Putamen (tissue), 1 donor: ENCODE data around the gene TMX3.

ENCODE experiments used
- DNase-seq: peaks from one replicate; pipeline ENCODE4 v3.0.0-alpha.2; 2016; ENCODE audit warnings: low spot score

Gene TMX3, protein sequence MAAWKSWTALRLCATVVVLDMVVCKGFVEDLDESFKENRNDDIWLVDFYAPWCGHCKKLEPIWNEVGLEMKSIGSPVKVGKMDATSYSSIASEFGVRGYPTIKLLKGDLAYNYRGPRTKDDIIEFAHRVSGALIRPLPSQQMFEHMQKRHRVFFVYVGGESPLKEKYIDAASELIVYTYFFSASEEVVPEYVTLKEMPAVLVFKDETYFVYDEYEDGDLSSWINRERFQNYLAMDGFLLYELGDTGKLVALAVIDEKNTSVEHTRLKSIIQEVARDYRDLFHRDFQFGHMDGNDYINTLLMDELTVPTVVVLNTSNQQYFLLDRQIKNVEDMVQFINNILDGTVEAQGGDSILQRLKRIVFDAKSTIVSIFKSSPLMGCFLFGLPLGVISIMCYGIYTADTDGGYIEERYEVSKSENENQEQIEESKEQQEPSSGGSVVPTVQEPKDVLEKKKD

DNA sequence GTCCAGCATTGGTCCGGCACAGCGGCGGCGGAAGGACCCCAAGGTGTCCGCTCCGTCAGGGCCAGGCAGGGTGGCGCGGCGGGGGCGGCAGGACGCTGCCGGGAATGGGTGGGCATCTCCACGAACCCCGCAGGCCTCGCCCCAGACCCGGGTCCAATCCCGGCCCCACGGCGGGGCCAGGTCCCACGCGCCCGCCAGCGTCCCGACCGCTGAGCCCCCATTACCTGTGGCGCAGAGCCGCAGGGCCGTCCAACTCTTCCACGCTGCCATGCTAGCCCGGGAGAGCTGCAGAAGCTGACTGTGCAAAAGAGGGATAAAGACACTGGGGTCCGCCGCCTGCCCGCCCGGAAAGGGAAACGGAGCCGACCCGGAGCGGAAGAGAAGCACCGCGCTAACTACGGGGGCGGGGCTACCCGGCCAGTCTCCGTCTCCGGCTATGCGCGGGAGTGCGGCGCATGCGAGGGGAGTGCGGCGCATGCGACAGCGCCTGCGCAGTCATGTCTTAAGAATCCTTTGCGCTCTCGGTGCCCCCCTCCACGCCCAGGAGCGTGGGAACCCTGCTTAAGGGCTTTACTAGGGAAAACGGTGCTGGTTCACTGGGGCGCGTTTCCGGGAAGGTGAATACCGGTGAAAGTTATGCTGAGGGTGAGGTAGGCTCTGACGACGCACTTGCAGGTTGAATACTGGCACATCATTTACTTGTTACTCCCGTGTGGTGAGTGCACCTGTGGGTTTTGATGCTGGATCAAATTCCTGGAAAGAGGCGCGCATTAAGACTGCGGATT, at the start of gene TMX3:
TMX3 (minus strand) TSS at position 397 of the 785 bp plus-strand sequence; CDS start at position 270, 127 bp downstream.
- DNase-seq: peak; percentile 90

DNA sequence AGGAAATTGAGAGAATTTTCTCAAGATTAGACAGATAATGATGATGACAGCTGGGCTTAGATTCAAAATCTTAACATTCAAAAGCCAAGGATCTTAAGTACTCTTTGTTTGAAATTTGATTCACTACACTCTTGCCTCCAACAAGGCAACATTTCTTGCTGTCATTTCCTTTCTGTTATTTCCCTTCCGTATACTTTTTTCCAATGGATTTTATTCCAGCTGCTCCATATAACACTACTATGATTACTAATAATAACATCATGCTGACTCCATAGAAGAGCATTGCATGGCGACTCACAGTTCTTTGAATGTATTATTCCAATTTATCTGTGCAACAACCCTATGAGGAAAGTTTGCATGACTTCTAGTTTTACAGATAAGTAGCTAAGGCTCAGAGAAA, 49.1 kb upstream of the TMX3 start:
- no peak for DNase-seq

DNA sequence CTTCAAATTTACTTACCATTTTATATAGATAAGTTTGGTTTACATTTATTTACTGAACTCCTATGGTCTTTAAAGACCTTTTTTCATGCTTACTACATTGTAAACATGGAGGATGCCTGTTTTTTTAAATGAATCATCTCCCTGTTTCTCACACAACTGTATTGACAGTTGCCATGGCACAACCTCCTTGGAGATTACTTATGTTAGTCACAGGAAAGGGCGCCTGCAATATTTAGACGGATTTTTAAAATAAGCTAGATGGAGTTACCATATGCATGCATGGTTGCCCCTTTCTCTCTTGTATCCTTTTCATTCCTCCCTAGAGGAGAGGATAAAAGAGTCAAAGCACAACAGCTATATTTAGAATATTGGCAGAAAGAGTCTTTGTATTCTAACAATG, 48.2 kb upstream of the TMX3 start:
- DNase-seq: no peak

DNA sequence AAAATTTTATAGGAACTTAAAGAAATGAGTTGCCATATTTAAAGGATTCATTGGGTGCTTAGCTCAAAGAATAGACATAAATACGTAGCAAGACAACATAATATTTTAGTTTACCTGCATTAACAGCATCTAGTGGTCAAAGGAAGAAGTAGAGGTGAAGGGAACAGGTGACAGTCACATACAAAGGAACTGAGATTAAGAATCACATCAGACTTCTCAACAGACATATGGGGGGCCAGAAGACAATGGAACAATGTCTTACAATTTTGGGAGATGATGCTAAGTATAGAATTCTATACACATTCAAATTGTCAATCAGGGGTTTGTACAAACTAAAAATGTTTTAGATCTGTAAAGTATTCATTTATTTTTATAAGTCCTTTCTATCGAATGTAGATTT, 44.4 kb upstream of the TMX3 start:
- no peak for DNase-seq

DNA sequence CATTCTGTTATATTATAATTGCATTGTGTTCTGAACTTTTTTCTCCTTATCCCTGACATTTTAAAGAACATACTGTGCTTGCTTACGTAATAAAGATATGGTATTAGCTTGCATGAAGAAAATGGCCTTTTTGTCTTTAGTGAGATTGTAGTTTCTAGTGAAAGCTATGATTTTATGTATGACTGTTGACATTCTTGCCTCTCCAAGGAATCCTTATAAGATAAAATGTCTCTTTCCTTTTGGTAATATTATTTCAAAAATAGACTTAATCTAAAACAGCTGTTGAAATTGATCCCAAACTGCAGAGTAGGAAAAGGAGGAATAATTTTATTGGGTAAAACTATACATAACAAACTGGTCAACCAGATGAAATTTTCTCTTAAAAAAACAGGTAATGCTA, 42.2 kb upstream of the TMX3 start:
- no peak for DNase-seq

DNA sequence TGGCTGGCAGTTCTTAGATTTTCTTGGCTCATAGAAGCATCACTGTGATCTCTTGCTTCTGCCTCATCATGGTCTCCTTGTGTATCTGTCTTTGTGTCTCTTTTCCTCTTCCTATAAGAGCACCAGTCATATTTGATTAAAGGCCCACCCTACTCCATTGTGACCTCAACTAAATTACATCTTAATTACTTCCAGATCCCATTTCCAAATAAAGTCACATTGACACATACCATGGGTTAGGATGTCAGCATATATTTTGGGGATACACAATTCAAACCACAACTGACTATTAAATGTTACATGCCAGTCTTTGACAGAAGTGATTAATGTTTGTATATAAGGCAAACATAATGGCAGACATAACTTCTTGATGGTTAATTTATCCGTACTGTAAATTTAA, 27.3 kb upstream of the TMX3 start:
- no peak for DNase-seq

DNA sequence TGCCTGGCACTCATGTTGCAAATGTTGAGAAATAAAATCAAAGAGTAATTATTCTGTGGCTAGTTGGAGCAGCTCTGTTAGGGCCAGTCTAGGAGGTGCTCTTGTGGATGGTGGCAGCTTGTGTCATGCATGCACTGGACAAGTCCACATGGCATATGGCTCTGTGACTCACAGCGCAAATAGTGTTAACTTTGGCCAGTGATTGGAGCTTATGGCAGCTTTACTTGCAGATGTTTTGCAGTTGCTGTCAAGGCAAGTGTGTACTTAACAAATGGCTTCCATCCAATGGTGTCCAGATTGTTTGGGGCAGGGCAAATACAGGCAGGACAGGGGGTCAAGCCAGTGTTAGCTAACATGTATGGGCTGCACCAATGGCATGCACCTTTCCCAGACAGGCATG, 26.1 kb upstream of the TMX3 start:
- no peak for DNase-seq

DNA sequence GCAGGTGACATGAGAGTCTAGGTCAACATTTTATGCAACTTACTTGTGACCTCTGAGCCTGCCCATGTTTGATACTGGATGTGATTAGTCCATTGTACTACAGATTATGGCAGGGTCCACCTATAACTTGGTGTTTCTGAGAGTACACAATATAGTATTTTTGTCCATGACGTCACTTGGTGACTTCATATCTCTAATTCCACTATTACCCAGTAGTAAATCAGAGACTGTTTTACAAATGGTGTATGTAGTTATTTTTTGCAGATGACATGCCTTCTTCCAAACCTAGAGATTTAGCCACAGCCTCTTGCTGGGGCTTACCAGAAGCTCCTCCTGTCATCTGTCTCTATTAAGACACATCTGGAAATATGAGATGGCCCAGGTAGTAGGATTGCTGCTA, 24.6 kb upstream of the TMX3 start:
- no peak for DNase-seq

DNA sequence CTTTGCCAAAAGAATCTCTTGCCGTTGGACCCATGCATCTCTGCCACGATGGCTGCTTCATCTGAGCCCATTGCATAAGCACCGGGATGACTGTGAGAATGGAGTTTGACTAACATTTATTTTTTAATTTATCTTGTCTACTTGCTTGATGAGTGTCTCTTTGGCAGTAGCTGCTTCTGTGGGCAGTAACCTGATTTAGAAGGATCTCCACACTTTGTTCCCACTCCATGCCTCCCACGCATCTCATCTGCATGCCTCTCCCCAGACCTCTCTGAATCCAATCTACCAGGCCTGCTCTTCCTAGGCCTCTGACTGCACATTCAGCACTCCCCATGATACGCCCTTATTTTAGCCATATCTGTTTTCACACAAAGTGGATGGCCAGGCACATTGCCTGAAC, 23.7 kb upstream of the TMX3 start:
- no peak for DNase-seq

DNA sequence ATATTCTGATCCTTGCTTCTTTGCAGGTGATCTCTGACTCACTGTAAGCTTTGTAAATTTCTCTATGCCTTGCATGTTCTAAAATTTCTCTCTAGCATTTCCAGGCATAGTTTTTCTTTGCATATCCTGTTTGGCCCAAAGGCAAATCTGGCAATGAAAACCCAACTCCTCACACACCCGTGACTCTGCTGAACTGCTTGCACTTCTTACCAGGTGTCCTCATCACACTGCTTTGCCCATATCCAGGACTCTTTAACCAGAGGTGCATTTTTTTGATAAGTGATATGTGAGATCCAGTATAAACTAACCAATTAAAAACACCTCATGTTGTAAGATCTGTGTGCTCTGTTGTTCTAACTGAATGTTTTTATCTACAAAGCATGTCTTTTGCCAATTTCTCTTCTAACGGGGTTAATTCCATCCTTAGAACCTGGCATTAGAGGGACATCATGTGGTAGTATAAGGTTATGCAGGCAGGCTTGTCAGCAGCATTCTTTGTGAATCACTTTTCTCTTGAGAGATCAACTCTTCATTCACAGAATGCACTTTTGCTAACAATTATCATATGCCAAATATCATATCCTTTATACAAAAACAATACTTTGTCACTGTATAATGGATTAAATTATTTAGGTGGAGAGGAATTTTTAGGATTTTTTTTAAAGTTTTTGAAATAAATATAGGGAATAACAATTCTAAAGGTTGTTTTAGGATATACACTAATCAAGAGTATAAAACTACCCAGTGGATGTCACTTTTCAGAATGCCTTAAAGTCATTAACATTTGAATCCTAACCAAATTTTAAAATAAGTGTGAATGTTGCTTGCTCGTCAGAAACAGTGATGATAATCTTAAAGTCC, 20.8 kb upstream of the TMX3 start:
- peak; percentile 16 for DNase-seq

DNA sequence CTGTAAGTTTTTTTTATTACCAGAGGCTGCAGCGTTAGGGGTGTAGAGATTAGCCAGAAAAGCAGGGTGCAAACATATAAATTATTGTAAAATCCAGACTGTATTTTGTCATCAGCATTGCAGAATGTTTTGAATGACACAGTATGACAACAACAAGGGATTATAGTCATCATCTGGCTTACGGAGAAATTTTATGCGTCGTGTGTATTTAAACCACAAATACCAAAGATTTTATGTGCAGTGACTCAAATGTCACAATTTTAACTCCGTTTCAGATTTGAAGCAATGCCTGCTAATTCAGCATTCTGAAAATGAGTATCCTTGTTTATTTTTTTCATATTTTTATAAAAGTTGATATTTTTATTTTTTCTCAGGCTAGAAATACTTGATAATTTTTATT, 19.4 kb upstream of the TMX3 start:
- no peak for DNase-seq

DNA sequence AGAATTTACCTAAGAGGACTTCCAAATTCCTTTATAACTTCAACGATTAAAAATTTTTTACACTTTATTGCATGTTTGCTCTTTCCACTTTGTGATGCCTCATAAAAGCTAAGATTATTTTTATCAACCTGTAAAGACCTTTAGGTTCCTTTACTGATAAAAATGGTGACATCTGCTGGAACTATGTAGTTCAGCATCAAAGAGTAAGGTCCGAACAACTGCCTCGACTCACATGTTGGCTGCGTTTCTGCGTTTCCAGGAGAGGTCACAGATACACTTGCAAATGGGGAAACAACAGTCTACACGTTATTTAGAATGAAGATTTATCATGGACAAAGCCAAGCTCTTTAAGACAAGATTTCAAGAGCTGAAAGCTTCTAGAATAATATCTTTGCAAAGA, 18.8 kb upstream of the TMX3 start:
- DNase-seq: no peak

DNA sequence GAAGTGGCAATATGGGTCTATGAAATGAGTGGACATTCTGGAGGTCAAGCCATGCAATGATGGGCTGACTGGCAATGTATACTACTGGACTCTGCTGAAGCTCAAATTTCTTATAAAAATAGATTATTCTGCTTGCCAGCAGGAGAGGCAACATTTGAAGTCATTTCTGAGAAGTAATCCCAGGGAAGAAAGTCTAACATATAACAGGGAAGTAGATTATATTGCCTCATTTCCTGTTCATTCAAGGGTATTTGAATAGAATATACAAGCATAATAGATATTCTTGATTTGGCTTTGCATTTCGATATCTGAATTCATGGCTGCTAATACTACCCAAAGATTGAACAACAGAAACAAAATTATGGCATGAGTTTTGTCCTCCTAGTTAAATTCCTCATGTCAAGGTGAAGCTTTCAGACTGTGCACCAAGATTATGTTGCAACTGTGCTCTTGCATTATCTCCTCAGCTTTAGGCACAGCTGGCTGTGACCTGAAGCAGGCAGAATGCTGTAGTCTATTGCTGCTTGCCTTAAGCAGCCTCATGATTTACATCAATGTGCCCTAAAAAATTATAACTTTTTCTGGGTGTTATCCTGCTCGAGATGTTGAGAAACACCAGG, 13.3 kb upstream of the TMX3 start:
- no peak for DNase-seq

DNA sequence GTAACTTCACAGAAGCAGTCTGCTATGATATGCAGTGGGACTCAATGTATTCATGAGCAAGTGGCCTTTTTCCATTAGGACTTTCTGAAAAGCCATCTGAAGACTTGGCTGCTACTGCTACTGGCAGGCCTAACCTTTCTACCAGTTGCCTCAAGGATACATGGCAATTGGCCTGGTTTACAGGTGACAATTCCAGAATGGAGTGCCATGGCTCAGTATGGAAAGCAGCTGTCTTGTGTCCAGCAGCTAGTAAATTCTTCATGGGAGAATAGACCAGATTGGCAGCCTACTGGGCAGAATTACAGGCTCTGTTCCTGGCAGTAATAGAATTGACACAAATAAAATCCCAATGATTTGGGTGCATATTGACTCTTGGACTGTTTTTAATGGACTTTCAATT, 12.6 kb upstream of the TMX3 start:
- DNase-seq: no peak

DNA sequence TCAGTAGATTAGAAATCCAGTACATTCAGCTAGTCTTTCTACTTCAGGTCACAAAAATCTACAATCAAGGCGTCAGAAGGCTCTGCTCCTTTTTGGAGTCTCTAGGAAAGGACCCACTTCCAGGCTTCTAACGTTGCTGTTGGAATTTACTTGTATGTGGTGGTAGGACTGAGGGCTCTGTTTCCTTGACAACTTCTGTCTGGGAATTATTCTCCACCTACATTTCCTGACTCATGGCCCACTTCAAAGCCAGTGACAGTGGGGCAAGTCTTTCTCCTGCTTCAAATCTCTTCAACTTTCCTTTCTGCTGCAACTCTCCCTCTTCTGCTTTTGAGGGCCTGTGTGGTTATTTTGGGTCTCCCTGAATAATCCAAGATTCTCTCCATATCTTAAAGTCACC, 10.4 kb upstream of the TMX3 start:
- peak; percentile 30 for DNase-seq

DNA sequence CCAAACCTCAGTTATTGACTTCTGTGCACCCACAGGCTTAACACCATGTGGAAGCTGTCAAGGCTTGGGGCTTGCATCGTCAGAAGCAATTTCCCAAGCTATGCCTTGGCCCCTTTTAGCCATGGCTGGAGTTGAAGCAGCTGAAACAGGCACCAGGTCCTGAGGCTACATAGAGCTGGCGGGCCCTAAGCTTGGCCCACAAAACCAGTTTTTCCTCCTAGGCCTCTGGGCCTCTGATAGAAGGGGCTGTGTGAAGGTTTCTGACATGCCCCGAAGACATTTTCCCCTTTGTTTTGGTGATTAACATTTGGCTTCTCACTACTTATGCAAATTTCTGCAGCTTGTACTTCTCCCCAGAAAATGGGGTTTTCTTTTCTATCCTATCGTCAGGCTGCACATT, 9.1 kb upstream of the TMX3 start:
- no peak for DNase-seq

DNA sequence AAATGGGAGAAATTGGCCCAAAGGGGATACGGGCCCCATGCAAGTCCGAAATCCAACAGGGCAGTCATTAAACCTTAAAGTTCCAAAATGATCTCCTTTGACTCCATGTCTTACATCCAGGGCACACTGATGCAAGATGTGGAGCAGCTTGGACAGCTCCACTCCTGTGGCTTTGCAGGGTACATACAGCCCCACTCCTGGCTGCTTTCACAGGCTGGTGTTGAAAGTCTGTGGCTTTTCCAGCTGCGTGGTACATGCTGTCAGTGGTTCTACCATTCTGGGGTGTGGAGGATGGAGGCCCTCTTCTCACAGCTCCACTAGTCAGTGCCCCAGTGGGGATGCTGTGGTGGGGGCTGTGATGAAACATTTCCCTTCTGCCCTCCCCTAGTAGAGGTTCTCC, 8.6 kb upstream of the TMX3 start:
- DNase-seq: no peak

DNA sequence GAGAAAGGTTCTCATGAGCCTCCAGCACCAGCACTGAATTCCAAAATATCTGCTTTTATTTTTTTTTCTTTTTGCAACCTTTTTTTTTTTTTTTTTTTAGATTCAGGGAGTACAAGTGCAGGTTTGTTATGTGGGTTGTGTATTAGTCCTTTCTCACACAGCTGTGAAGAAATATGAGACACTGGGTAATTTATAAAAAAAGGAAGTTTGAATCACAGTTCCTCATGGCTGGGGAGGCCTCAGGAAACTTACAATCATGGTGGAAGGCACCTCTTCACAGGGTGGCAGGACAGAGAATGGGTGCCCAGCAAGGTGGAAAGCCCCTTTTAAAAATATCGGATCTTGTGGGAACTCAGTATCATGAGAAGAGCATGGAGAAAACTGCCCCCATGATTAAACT, 7.9 kb upstream of the TMX3 start:
- no peak for DNase-seq

DNA sequence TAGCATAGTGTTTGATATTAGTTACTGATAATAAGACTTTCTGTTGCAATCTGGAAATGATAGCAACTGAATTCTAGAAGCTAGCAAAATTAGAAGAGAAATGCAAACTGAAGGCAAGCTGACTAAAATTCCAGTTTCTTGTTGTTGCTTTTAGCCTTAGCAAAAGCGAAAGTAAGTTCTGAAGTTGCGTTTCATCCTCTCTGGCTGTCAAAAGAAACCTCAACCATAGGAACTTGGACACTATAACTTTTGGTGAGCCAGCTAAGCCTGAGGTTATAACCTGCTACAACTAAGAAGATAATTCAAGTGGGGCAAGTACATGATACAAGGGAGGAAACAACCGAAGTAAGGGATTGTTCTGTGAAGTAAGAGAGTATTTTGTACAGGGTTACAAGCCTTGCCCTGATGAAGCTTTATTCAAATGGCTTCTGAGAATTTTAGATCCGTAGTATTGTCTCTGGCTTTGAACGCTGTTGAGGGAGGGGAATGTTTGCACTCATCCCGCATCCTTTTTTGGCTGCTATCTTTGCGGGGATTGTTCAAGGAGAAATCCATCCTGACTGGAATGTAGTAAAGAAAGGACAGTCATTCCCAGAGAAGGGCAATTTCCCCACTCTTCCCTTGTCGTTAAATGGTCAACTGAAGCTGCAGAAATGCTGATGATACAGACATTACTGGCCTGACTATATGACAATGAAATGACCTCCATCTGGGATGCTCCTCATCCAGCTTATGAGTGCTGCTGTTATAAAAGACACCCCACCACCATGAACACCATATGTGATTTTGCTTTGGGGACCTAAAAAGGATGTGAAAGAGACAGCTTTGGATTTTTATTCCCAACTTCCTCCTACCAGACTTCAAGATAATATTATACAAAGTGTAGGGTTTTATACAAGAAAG, 7.0 kb upstream of the TMX3 start:
- no peak for DNase-seq

DNA sequence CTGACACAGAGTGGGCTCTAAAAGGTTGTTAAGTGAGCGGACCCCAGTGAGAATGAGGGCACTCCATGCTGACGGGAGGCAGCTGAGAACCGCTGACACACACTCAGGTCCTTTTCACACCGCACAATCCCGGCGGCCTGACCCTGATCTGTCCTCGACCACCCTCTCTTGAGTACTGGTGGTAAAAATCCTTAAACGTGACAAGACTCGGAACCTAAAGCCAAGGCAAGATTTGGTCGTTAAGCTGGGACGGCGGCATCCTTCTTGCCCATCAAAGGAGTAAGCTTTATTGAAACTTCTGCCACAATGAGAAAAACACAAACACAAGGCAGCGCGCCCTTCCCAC, 569 bp downstream of the TMX3 start:
- no peak for DNase-seq

DNA sequence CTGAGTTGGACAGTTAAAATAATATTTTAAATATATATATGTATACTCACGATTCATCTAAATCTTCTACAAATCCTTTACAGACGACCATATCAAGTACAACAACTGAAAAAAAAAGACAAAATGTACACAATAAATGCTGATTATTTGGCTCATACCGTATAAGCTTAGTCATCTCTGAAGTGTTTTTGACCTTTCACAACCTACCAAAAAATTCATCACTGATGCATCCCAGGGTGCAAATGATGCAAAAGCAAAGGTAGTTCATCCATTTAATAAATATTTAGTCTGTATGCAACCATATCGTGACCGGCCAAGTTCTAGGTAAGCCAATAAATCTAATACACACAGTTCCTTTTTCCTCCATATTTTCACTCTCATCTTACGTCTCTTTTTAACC, 1.1 kb downstream of the TMX3 start:
- DNase-seq: no peak
